Naive thymus-derived CD4-positive, alpha-beta T cell (primary cell): ENCODE measurements around the gene MAP2K7. TPM values are rescaled to one million over a fixed set of nuclear protein-coding genes. Genes with fewer than 3 reads are reported as not detected.

Source experiments
- ATAC-seq: fragments of 150-1000 bp; cut with Tn5 transposase; 2 replicates; pipeline ENCODE4 v1.10.0; 2021; ENCODE audit warnings: mild to moderate bottlenecking, moderate library complexity
- CTCF ChIA-PET: fragments of 350-600 bp; sonication (Branson Sonifier 250); formaldehyde crosslinking; loops from one replicate; lab custom pipeline; 2021; ENCODE audit warnings: antibody characterized with exemption; lab: Charles Lee
- POLR2A ChIA-PET: fragments of 350-600 bp; sonication (Branson Sonifier 250); formaldehyde crosslinking; loops from one replicate; lab custom pipeline; 2021; ENCODE audit warnings: antibody characterized with exemption, inconsistent platforms; lab: Charles Lee
- DNase-seq, 9 donors: peaks; one replicate each; pipeline versions ENCODE4 v3.0.0 to v3.0.0-alpha.2; 2020 to 2022; ENCODE audit warnings: mixed read lengths in 1 of 9
- H3K27ac ChIP-seq: one replicate; pipeline ENCODE4 v1.7.0; 2013; ENCODE audit warnings: mild to moderate bottlenecking, low read depth, low read length, moderate library complexity
- H3K27me3 ChIP-seq, 2 donors: one replicate each; pipeline ENCODE4 v1.7.0; 2013; ENCODE audit warnings: low read length in 2 of 2, mild to moderate bottlenecking in 2 of 2, moderate library complexity in 2 of 2; ENCODE audit not compliant: control insufficient read depth in 2 of 2, insufficient read depth in 2 of 2
- H3K36me3 ChIP-seq, 3 experiments: 1 replicate in 2 of 3; 2 replicates in 1 of 3; pipeline ENCODE4 v1.7.0; 2013; ENCODE audit warnings: low read length in 3 of 3, mild to moderate bottlenecking in 3 of 3, moderate library complexity in 1 of 3; ENCODE audit not compliant: insufficient read depth in 3 of 3, control insufficient read depth in 2 of 3
- H3K4me1 ChIP-seq, 2 donors: one replicate each; pipeline ENCODE4 v1.7.0; 2013; ENCODE audit warnings: low read length in 2 of 2, mild to moderate bottlenecking in 2 of 2, moderate library complexity in 1 of 2; ENCODE audit not compliant: control insufficient read depth in 2 of 2, insufficient read depth in 2 of 2
- H3K4me3 ChIP-seq: 2 replicates; pipeline ENCODE4 v1.7.0; 2013; ENCODE audit warnings: mild to moderate bottlenecking, low read length
- H3K9me3 ChIP-seq, 3 experiments: 1 replicate in 2 of 3; 2 replicates in 1 of 3; pipeline ENCODE4 v1.7.0; 2013; ENCODE audit warnings: low read length in 3 of 3; ENCODE audit not compliant: control insufficient read depth in 2 of 3
- H3K27ac Mint-ChIP-seq, 9 donors: one replicate each; pipeline ENCODE4 v1.8.0; 2020 to 2022; ENCODE audit warnings: mixed read lengths in 9 of 9, mild to moderate bottlenecking in 8 of 9, moderate library complexity in 5 of 9, inconsistent platforms in 2 of 9
- H3K27me3 Mint-ChIP-seq, 5 donors: one replicate each; pipeline ENCODE4 v1.8.0; 2021 to 2022; ENCODE audit warnings: mixed read lengths in 5 of 5, mild to moderate bottlenecking in 1 of 5
- H3K36me3 Mint-ChIP-seq, 5 donors: one replicate each; pipeline ENCODE4 v1.8.0; 2020 to 2022; ENCODE audit warnings: mixed read lengths in 5 of 5, mild to moderate bottlenecking in 3 of 5, inconsistent platforms in 1 of 5
- H3K4me1 Mint-ChIP-seq, 7 donors: one replicate each; pipeline ENCODE4 v1.8.0; 2020 to 2022; ENCODE audit warnings: mixed read lengths in 7 of 7, mild to moderate bottlenecking in 3 of 7, inconsistent platforms in 1 of 7
- H3K4me3 Mint-ChIP-seq, 10 donors: one replicate each; pipeline ENCODE4 v1.8.0; 2020 to 2022; ENCODE audit warnings: mild to moderate bottlenecking in 10 of 10, mixed read lengths in 10 of 10, moderate library complexity in 6 of 10, inconsistent platforms in 2 of 10
- H3K9me3 Mint-ChIP-seq, 11 donors: one replicate each; pipeline ENCODE4 v1.8.0; 2020 to 2022; ENCODE audit warnings: mixed read lengths in 11 of 11, mild to moderate bottlenecking in 4 of 11, inconsistent platforms in 1 of 11, moderate library complexity in 1 of 11
- intact Hi-C, 2 donors: fragments of 100-400 bp; cut with micrococcal nuclease; formaldehyde crosslinking; loops; one replicate each; pipeline ENCODE4 v1.15.1; 2023
- polyA plus RNA-seq, 2 donors: library from polyadenylated mRNA; unstranded; fragments of 300-500 nt; fragmentation: Illumina TruSeq; gene quantifications; one replicate each; pipeline ENCODE4 v1.2.3, GENCODE V29; 2021
- total RNA-seq, 6 experiments: library from RNA in 5 of 6; stranded (reverse) in 5 of 6; gene quantifications; 1 replicate in 5 of 6; 2 replicates in 1 of 6; pipeline ENCODE4 v1.2.3 and lab custom pipeline; 2021 to 2026

The MAP2K7 gene
- total and polyA plus RNA-seq, 7 experiments from 2014 or later, result 1.8 to 109 (median 64.4) TPM

GRCh38 chr19:7962644-7963268 is 59.1 kb downstream of the MAP2K7 start:
- no peaks in the 10 kb centered on the region for H3K27me3 Mint-ChIP-seq
- POLR2A ChIA-PET, result no interaction called here
- no peaks in the 10 kb centered on the region for H3K27me3 ChIP-seq
- no peaks in the 10 kb centered on the region for H3K4me1 ChIP-seq
- H3K9me3 ChIP-seq, result no peaks in the 10 kb centered on the region
- peaks cover 0 to 75% (median 16%) of the 10 kb centered on the region in 3 experiments for H3K36me3 ChIP-seq
- peaks cover 4 to 22% (median 9%) of the 10 kb centered on the region in 5 donors for H3K36me3 Mint-ChIP-seq
- intact Hi-C loops, result no loop called here
- no peak overlapping the region for H3K4me3 Mint-ChIP-seq
- H3K4me3 ChIP-seq, result no peak overlapping the region
- H3K4me1 Mint-ChIP-seq, result peaks cover 0 to 3% (median 0%) of the 10 kb centered on the region in 7 donors
- CTCF ChIA-PET, result no interaction called here
- H3K27ac Mint-ChIP-seq, result no peak overlapping the region
- DNase-seq, result no peak
- H3K27ac ChIP-seq, result no peak overlapping the region
- H3K9me3 Mint-ChIP-seq, result no peaks in the 10 kb centered on the region
- ATAC-seq, result no peak

- H3K36me3 Mint-ChIP-seq, result peaks cover 4 to 23% (median 9%) of the 10 kb centered on the region in 5 donors
- no peak overlapping the region for H3K27ac Mint-ChIP-seq
Observed at GRCh38 chr19:7963566-7963965, 59.9 kb downstream of the MAP2K7 start.

More at GRCh38 chr19:7963566-7963965, 59.9 kb downstream of the MAP2K7 start:
- intact Hi-C loops, result no loop called here
- no peaks in the 10 kb centered on the region for H3K27me3 ChIP-seq
- no peaks in the 10 kb centered on the region for H3K9me3 ChIP-seq
- H3K4me1 ChIP-seq, result no peaks in the 10 kb centered on the region
- Mint-ChIP-seq H3K27me3 (no peaks in the 10 kb centered on the region), H3K4me3 (no peak overlapping the region), H3K4me1 (peaks cover 0 to 3% (median 0%) of the 10 kb centered on the region in 7 donors), H3K9me3 (no peaks in the 10 kb centered on the region)
- ChIA-PET POLR2A (no interaction called here), CTCF (no interaction called here)
- no peak for DNase-seq
- no peak overlapping the region for H3K4me3 ChIP-seq
- no peak for ATAC-seq
- peaks cover 0 to 79% (median 16%) of the 10 kb centered on the region in 3 experiments for H3K36me3 ChIP-seq
- no peak overlapping the region for H3K27ac ChIP-seq

Other genes starting within 250 kb of the MAP2K7 start
- 1 to 10 TPM in 1 of 5 experiments, not detected in 4; 3.4 TPM for gene RETN, start 234.8 kb upstream of the MAP2K7 start, total RNA-seq
- gene RETN, start 234.8 kb upstream of the MAP2K7 start, polyA plus RNA-seq, result not detected
- gene MCEMP1, start 226.8 kb upstream of the MAP2K7 start, total RNA-seq, result 10 to 100 TPM in 1 of 5 experiments, 1 to 10 TPM in 1, not detected in 3; 1.2 to 12.3 TPM
- gene MCEMP1, start 226.8 kb upstream of the MAP2K7 start, polyA plus RNA-seq, result not detected
- 10 to 100 TPM; 43.7 to 79.3 (median 75.4) TPM for gene TRAPPC5, start 223.0 kb upstream of the MAP2K7 start, total RNA-seq
- gene TRAPPC5, start 223.0 kb upstream of the MAP2K7 start, polyA plus RNA-seq, result 100 to 1,000 TPM; 165 to 191 TPM
- gene FCER2, start 201.7 kb upstream of the MAP2K7 start, total RNA-seq, result 1 to 10 TPM in 2 of 5 experiments, under 1 TPM in 1, not detected in 2; 0.32 to 3.8 (median 1.3) TPM
- under 1 TPM; 0.48 to 0.52 TPM for gene FCER2, start 201.7 kb upstream of the MAP2K7 start, polyA plus RNA-seq
- gene CLEC4G, start 171.8 kb upstream of the MAP2K7 start, total RNA-seq, result 1 to 10 TPM in 1 of 5 experiments, not detected in 4; 1.2 TPM
- not detected for gene CLEC4G, start 171.8 kb upstream of the MAP2K7 start, polyA plus RNA-seq
- gene CD209, start 156.3 kb upstream of the MAP2K7 start, total RNA-seq, result under 1 TPM in 3 of 5 experiments, not detected in 2; 0.27 to 0.68 (median 0.32) TPM
- not detected for gene CD209, start 156.3 kb upstream of the MAP2K7 start, polyA plus RNA-seq
- gene CLEC4M, start 140.6 kb upstream of the MAP2K7 start, total RNA-seq, result not detected
- gene CLEC4M, start 140.6 kb upstream of the MAP2K7 start, polyA plus RNA-seq, result under 1 TPM in 1 of 2 donors, not detected in 1; 0.74 TPM
- gene EVI5L, start 73.7 kb upstream of the MAP2K7 start, total RNA-seq, result 10 to 100 TPM in 3 of 5 experiments, 1 to 10 TPM in 2; 7.4 to 12.2 (median 11.4) TPM
- gene EVI5L, start 73.7 kb upstream of the MAP2K7 start, polyA plus RNA-seq, result 1 to 10 TPM; 2.5 to 3.8 TPM
- 1 to 10 TPM in 1 of 5 experiments, under 1 TPM in 3, not detected in 1; 0.08 to 1.2 (median 0.16) TPM for gene PRR36, start 29.5 kb upstream of the MAP2K7 start, total RNA-seq
- gene PRR36, start 29.5 kb upstream of the MAP2K7 start, polyA plus RNA-seq, result under 1 TPM; 0.08 to 0.12 TPM
- under 1 TPM in 1 of 5 experiments, not detected in 4; 0.24 TPM for gene LRRC8E, start 15.4 kb upstream of the MAP2K7 start, total RNA-seq
- gene LRRC8E, start 15.4 kb upstream of the MAP2K7 start, polyA plus RNA-seq, result under 1 TPM in 1 of 2 donors, not detected in 1; 0.53 TPM
- 1 to 10 TPM in 4 of 5 experiments, under 1 TPM in 1; 0.27 to 4.0 (median 1.6) TPM for gene TGFBR3L, start 11.0 kb downstream of the MAP2K7 start, total RNA-seq
- gene TGFBR3L, start 11.0 kb downstream of the MAP2K7 start, polyA plus RNA-seq, result not detected
- gene SNAPC2, start 16.5 kb downstream of the MAP2K7 start, total RNA-seq, result 10 to 100 TPM; 12.3 to 24.4 (median 21.4) TPM
- gene SNAPC2, start 16.5 kb downstream of the MAP2K7 start, polyA plus RNA-seq, result 10 to 100 TPM; 11.5 to 18.2 TPM
- gene CTXN1, start 22.3 kb downstream of the MAP2K7 start, total RNA-seq, result under 1 TPM in 1 of 5 experiments, not detected in 4; 0.32 TPM
- gene CTXN1, start 22.3 kb downstream of the MAP2K7 start, polyA plus RNA-seq, result not detected
- 10 to 100 TPM; 65.3 to 97.6 (median 73.8) TPM for gene TIMM44, start 39.8 kb downstream of the MAP2K7 start, total RNA-seq
- gene TIMM44, start 39.8 kb downstream of the MAP2K7 start, polyA plus RNA-seq, result 10 to 100 TPM; 16.7 to 22.8 TPM
- gene ELAVL1, start 101.8 kb downstream of the MAP2K7 start, total RNA-seq, result 100 to 1,000 TPM in 1 of 5 experiments, 10 to 100 TPM in 4; 32.4 to 117 (median 49.6) TPM
- 10 to 100 TPM; 42.1 to 61.4 TPM for gene ELAVL1, start 101.8 kb downstream of the MAP2K7 start, polyA plus RNA-seq
- gene CCL25, start 148.9 kb downstream of the MAP2K7 start, total RNA-seq, result 1 to 10 TPM in 1 of 5 experiments, not detected in 4; 2.3 TPM
- gene CCL25, start 148.9 kb downstream of the MAP2K7 start, polyA plus RNA-seq, result not detected
- not detected for gene FBN3, start 245.7 kb downstream of the MAP2K7 start, total RNA-seq
- gene FBN3, start 245.7 kb downstream of the MAP2K7 start, polyA plus RNA-seq, result not detected